Neural crest cell (in vitro differentiated cells): Measurements from ENCODE around the gene FGD5. TPM values are rescaled to one million over a fixed set of nuclear protein-coding genes. Genes with fewer than 3 reads are reported as not detected.

Source experiments
- DNase-seq: peaks from one replicate; pipeline ENCODE4 v3.0.0; 2021; ENCODE audit warnings: low read depth, mixed read lengths, low spot score
- H3K27ac Mint-ChIP-seq: one replicate; pipeline ENCODE4 v1.8.0; 2021; ENCODE audit warnings: mild to moderate bottlenecking, mixed read lengths; ENCODE audit not compliant: unreplicated experiment
- H3K27me3 Mint-ChIP-seq: 2 replicates; pipeline ENCODE4 v1.8.0; 2021; ENCODE audit warnings: low read depth, mild to moderate bottlenecking, mixed read lengths
- H3K36me3 Mint-ChIP-seq: 2 replicates; pipeline ENCODE4 v1.8.0; 2021; ENCODE audit warnings: low read depth, mild to moderate bottlenecking, mixed read lengths
- H3K4me1 Mint-ChIP-seq: 2 replicates; pipeline ENCODE4 v1.8.0; 2021; ENCODE audit warnings: mixed read lengths
- H3K4me3 Mint-ChIP-seq: one replicate; pipeline ENCODE4 v1.8.0; 2021; ENCODE audit warnings: mild to moderate bottlenecking, mixed read lengths
- H3K9me3 Mint-ChIP-seq: 2 replicates; pipeline ENCODE4 v1.8.0; 2021; ENCODE audit warnings: mixed read lengths
- total RNA-seq: library from RNA; stranded (reverse); gene quantifications from 2 replicates; pipeline ENCODE4 v1.2.1, GENCODE V29; 2021
- TF ChIP-seq, protein P1 (sequence below): fragments of 200-600 bp; sonication (generic); conservative IDR thresholded peaks from 2 replicates; pipeline ENCODE4 v1.5.0; 2021; ENCODE audit warnings: antibody characterized with exemption, mild to moderate bottlenecking

Gene FGD5
- total RNA-seq, 1 donor from 2014 or later, result 0.61 TPM

DNA sequence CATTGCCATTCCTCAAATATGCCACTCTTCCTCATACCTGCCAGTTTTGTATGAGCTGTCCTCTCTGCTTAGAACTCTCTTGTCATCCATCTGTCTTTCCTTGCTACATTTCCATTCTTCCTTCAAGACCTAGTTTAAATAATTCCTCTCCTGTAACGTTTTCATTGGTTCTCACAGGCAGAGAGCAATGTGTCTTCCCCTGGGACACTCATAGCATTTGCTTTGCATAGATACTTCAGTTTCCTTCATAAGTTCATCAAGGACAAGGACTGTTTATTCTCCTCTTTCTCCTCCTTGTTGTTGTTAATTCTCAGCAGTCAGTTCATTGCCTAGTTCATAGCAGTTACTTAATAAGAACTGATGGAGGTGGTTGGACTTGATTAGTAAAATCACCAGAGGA is 139.2 kb downstream of the FGD5 start:
- Mint-ChIP-seq H3K9me3 (no peaks in the 10 kb centered on the region), H3K27me3 (no peaks in the 10 kb centered on the region), H3K36me3 (peaks cover 3% of the 10 kb centered on the region), H3K4me3 (no peak overlapping the region), H3K27ac (no peak overlapping the region), H3K4me1 (peaks cover 14% of the 10 kb centered on the region)
- DNase-seq, result no peak
- TF ChIP-seq, protein P1, sequence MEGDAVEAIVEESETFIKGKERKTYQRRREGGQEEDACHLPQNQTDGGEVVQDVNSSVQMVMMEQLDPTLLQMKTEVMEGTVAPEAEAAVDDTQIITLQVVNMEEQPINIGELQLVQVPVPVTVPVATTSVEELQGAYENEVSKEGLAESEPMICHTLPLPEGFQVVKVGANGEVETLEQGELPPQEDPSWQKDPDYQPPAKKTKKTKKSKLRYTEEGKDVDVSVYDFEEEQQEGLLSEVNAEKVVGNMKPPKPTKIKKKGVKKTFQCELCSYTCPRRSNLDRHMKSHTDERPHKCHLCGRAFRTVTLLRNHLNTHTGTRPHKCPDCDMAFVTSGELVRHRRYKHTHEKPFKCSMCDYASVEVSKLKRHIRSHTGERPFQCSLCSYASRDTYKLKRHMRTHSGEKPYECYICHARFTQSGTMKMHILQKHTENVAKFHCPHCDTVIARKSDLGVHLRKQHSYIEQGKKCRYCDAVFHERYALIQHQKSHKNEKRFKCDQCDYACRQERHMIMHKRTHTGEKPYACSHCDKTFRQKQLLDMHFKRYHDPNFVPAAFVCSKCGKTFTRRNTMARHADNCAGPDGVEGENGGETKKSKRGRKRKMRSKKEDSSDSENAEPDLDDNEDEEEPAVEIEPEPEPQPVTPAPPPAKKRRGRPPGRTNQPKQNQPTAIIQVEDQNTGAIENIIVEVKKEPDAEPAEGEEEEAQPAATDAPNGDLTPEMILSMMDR, result no peak

DNA sequence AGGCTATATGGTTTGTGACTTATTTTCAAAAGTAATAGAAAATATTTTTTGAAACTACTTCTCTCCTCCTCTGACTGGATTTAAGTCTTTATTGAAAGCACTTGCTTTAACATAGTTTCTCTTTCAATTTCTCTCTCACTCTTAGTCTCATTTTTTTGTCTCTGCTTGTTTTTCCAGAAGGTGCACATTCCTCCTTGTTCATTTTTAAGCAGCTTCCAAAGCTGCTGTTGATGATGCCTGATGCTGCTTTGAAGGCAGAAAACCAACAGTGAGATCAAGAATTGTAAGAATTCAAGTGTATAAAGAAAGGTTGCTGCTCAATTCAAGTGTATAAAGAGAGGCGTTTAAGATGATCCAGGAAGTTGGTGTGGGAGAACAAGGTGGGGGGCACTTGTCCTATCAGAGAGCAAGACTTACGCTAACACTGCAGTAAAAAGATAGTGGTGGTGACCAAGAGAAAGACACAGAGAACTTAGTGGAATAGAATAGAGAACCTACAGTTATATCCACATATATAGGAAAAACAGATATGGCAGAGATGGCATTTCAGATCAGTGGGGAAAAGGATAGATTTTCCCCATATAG is 140.7 kb downstream of the FGD5 start:
- Mint-ChIP-seq H3K4me1 (peaks cover 14% of the 10 kb centered on the region), H3K9me3 (no peaks in the 10 kb centered on the region), H3K27ac (no peak overlapping the region), H3K36me3 (peaks cover 3% of the 10 kb centered on the region), H3K27me3 (no peaks in the 10 kb centered on the region), H3K4me3 (no peak overlapping the region)
- no peak for DNase-seq
- TF ChIP-seq, protein P1, result no peak

DNA sequence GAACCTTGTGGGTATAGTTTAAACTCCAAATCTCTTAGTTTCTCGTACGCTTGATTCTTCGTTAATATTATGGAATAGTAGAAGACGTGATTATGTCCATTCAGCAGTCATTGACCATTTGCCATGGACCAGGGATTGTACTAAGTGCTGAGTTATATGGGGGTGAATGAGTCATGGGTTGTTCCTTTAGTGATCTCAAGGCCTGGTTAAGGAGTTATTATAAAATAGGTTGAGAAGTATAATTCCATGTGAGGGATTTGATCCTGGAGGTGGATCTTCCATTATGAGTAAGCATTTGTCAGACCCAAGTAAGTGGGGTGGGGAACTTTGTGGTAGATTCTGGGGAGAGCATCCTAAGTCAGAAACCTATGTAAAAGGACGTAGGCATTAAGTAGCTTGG is 144.0 kb downstream of the FGD5 start:
- Mint-ChIP-seq H3K4me3 (no peak overlapping the region), H3K36me3 (peaks cover 15% of the 10 kb centered on the region), H3K27me3 (no peaks in the 10 kb centered on the region), H3K9me3 (peaks cover 8% of the 10 kb centered on the region), H3K27ac (no peak overlapping the region), H3K4me1 (peaks cover 4% of the 10 kb centered on the region)
- TF ChIP-seq, protein P1, result no peak
- no peak for DNase-seq

DNA sequence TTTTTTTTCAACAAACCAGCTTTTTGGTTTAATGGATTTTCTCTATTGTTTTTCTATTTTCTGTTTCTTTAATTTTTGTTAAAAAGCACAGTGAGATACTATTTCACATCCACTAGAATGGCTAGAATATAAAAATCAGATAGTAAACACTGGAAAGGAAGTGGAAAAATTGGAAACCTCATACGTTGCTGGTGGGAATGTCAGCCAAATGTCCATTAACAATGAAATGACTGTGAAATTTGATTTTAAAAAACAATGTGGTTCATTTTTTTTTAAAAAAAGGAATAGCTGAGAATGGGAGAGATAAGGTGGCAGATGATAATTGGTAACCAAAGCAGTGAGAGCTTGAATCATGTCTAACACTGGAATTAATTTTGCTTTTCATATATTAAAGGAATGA is 148.5 kb downstream of the FGD5 start:
- Mint-ChIP-seq H3K9me3 (peaks cover 8% of the 10 kb centered on the region), H3K36me3 (peaks cover 20% of the 10 kb centered on the region), H3K27ac (no peak overlapping the region), H3K4me3 (no peak overlapping the region), H3K27me3 (no peaks in the 10 kb centered on the region), H3K4me1 (no peaks in the 10 kb centered on the region)
- DNase-seq, result no peak
- TF ChIP-seq, protein P1, result no peak

DNA sequence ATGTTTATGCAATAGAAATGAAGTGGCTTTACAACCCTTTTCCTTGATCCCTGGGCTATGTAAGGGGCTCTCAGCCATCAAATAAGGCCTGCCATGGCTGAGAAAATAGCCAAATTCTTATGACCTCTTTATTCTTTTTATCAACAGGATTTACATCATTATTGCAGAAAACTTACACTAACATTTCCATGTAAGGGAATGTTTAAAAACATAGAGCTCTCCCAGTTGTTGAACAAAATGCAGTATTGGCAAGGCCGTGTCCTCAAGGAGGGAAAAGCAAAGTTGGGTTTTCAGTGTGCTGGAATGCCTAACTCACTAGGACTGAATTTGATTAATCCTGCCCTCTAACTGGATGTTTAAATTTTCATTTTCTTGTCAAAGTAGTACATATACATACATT is 150.9 kb downstream of the FGD5 start:
- DNase-seq, result no peak
- Mint-ChIP-seq H3K9me3 (peaks cover 13% of the 10 kb centered on the region), H3K4me3 (no peak overlapping the region), H3K27me3 (no peaks in the 10 kb centered on the region), H3K4me1 (no peaks in the 10 kb centered on the region), H3K36me3 (peaks cover 34% of the 10 kb centered on the region), H3K27ac (no peak overlapping the region)
- TF ChIP-seq, protein P1, result no peak

DNA sequence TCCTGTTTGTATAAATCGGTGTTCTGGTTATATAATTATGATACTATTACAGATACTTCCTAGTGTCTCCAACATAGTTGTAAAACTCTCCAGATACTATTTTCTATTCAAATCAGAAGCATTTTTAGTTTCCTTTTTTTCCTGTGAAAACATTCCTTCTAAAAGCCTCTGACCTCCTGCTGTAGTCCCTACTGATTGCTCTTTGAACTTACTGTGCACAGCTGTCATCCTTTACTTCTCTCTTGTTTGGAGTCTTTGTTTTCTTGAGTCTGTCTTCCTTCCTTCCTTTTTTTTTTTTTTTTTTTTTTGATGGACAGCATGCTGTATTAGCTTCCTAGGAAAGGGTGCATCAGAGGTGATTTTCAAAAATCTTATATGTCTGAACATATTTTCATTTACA is 157.6 kb downstream of the FGD5 start:
- H3K27ac Mint-ChIP-seq, result no peak overlapping the region
- H3K36me3 Mint-ChIP-seq, result peaks cover 31% of the 10 kb centered on the region
- TF ChIP-seq, protein P1, result no peak
- H3K4me1 Mint-ChIP-seq, result peaks cover 43% of the 10 kb centered on the region
- no peak for DNase-seq
- H3K9me3 Mint-ChIP-seq, result peaks cover 5% of the 10 kb centered on the region
- H3K27me3 Mint-ChIP-seq, result no peaks in the 10 kb centered on the region
- peak overlapping the region; percentile 7 for H3K4me3 Mint-ChIP-seq
